Colon (tissue), 2 donors: Measurements from ENCODE around the gene C20orf144.

Source experiments
- FAIRE-seq: peaks from 2 replicates; lab custom pipeline; 2012; peaks lifted over from hg19 to GRCh38; lab: Jason Lieb, UNC
- donor health status: control.
- donor health status: control.

C20orf144 gene

GRCh38 chr20:33650111-33650752 is 11.9 kb upstream of the C20orf144 start:
- FAIRE-seq = no peak

GRCh38 chr20:33650753-33651561 is 11.2 kb upstream of the C20orf144 start:
- no peak for FAIRE-seq

GRCh38 chr20:33651562-33652048 is 10.5 kb upstream of the C20orf144 start:
- no peak for FAIRE-seq

- FAIRE-seq = no peak
Measured at GRCh38 chr20:33653218-33653899, 8.8 kb upstream of the C20orf144 start.

- no peak for FAIRE-seq
Measured at GRCh38 chr20:33653900-33654596, 8.1 kb upstream of the C20orf144 start.

GRCh38 chr20:33654680-33655161 is 7.4 kb upstream of the C20orf144 start:
- no peak for FAIRE-seq

- no peak for FAIRE-seq
Measured at GRCh38 chr20:33655164-33655563, 7.0 kb upstream of the C20orf144 start.

- no peak for FAIRE-seq
Measured at GRCh38 chr20:33656010-33656782, 5.9 kb upstream of the C20orf144 start.

- FAIRE-seq = no peak
Measured at GRCh38 chr20:33656783-33657703, 5.1 kb upstream of the C20orf144 start.

GRCh38 chr20:33657704-33658095 is 4.4 kb upstream of the C20orf144 start:
- no peak for FAIRE-seq

GRCh38 chr20:33658510-33658909 is 3.6 kb upstream of the C20orf144 start:
- FAIRE-seq = no peak

- FAIRE-seq = no peak
Measured at GRCh38 chr20:33658929-33659328, 3.2 kb upstream of the C20orf144 start.

- FAIRE-seq = no peak
Measured at GRCh38 chr20:33659341-33660034, 2.6 kb upstream of the C20orf144 start.

GRCh38 chr20:33660035-33660684 is 2.0 kb upstream of the C20orf144 start:
- no peak for FAIRE-seq

GRCh38 chr20:33660685-33661058 is 1.5 kb upstream of the C20orf144 start:
- FAIRE-seq = no peak

- FAIRE-seq = no peak
Measured at GRCh38 chr20:33663161-33664084, 1.3 kb downstream of the C20orf144 start.

- FAIRE-seq = no peak
Measured at GRCh38 chr20:33664085-33664761, 2.1 kb downstream of the C20orf144 start.
